ENCODE data around the gene NCKIPSD.

GRCh38 chr3:48629894-48630293 is 55.8 kb downstream of the NCKIPSD start:
- TF ChIP-seq CTCF (IDR thresholded peaks at IDR 0.05) (no peak), POLR2A (IDR thresholded peaks at IDR 0.05) (no peak), POLR2AphosphoS5 (IDR thresholded peaks at IDR 0.05) (no peak), EP300 (IDR thresholded peaks at IDR 0.05) (no peak)

All from sigmoid colon (tissue), 4 donors.